22Rv1 (cell line): Measurements from ENCODE around the gene AUTS2.

Experiments
- ZFX ChIP-seq: fragments of 450-650 bp; IDR thresholded peaks from 2 replicates; pipeline ENCODE4 v1.6.1; 2017; ENCODE audit warnings: antibody characterized with exemption, borderline replicate concordance
- TF ChIP-seq, protein P1 (sequence below): fragments of 450-650 bp; IDR thresholded peaks from 2 replicates; pipeline ENCODE4 v1.5.1; 2017; ENCODE audit warnings: mild to moderate bottlenecking

DNA sequence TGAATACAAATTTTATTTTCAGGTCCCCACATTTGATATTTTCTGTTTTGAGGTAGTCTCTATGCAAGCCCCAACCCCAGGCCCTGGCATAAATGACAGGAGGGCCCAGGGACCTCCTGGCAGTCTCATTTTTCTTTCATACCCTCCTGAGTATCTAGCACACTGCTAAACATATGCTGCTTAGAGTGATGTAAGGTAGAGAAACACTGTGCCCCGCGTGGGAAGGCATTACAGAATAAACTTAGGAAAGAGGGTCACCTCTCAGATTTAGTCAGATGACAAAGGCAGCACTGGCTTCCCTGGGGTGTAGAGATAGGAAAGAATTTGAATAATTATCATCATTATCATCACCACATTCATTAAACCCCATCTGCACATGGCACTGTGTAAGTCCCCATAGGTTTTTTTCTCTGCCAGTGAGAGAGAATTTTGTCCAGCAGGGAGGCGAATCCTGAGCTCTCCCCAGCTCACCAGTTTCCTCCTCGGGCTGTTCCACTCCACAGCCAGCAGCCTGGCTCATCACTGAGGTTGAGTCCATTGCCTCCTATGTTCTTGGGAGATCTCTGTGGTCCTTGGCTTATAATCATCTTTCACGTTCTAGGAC lies 1026.3 kb downstream of the AUTS2 start:
- TF ChIP-seq, protein P1, sequence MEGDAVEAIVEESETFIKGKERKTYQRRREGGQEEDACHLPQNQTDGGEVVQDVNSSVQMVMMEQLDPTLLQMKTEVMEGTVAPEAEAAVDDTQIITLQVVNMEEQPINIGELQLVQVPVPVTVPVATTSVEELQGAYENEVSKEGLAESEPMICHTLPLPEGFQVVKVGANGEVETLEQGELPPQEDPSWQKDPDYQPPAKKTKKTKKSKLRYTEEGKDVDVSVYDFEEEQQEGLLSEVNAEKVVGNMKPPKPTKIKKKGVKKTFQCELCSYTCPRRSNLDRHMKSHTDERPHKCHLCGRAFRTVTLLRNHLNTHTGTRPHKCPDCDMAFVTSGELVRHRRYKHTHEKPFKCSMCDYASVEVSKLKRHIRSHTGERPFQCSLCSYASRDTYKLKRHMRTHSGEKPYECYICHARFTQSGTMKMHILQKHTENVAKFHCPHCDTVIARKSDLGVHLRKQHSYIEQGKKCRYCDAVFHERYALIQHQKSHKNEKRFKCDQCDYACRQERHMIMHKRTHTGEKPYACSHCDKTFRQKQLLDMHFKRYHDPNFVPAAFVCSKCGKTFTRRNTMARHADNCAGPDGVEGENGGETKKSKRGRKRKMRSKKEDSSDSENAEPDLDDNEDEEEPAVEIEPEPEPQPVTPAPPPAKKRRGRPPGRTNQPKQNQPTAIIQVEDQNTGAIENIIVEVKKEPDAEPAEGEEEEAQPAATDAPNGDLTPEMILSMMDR, result no peak
- TF ChIP-seq ZFX, result no peak
